Nephron (organoid): Measurements from ENCODE around the gene GPR84.

Experiments
- H3K27ac Mint-ChIP-seq, 3 experiments: 2 replicates each; pipeline ENCODE4 v1.8.0; 2020; ENCODE audit warnings: mixed read lengths in 3 of 3, mild to moderate bottlenecking in 2 of 3, moderate library complexity in 1 of 3
- H3K27me3 Mint-ChIP-seq: 2 replicates; pipeline ENCODE4 v1.8.0; 2021; ENCODE audit warnings: low read depth, mild to moderate bottlenecking, moderate library complexity, mixed read lengths
- H3K36me3 Mint-ChIP-seq: 2 replicates; pipeline ENCODE4 v1.8.0; 2020; ENCODE audit warnings: low read depth, mixed read lengths
- H3K4me1 Mint-ChIP-seq: 2 replicates; pipeline ENCODE4 v1.8.0; 2020; ENCODE audit warnings: mixed read lengths
- H3K4me3 Mint-ChIP-seq, 3 experiments: 2 replicates each; pipeline ENCODE4 v1.8.0; 2020; ENCODE audit warnings: mild to moderate bottlenecking in 3 of 3, mixed read lengths in 3 of 3, moderate library complexity in 2 of 3
- H3K9me3 Mint-ChIP-seq: 2 replicates; pipeline ENCODE4 v1.8.0; 2020; ENCODE audit warnings: mixed read lengths
- CTCF ChIP-seq, 3 experiments: fragments of 200-600 bp; sonication (generic); IDR thresholded peaks; one replicate each; pipeline ENCODE4 v1.5.0; 2021; ENCODE audit warnings: antibody characterized with exemption in 3 of 3; ENCODE audit not compliant: unreplicated experiment in 3 of 3

GPR84 gene

GRCh38 chr12:54370171-54370730 lies 6.0 kb upstream of the GPR84 start:
- H3K4me3 Mint-ChIP-seq = peak overlapping the region; percentile 53 to 73 (median 62)
- H3K9me3 Mint-ChIP-seq = no peaks in the 10 kb centered on the region

DNA sequence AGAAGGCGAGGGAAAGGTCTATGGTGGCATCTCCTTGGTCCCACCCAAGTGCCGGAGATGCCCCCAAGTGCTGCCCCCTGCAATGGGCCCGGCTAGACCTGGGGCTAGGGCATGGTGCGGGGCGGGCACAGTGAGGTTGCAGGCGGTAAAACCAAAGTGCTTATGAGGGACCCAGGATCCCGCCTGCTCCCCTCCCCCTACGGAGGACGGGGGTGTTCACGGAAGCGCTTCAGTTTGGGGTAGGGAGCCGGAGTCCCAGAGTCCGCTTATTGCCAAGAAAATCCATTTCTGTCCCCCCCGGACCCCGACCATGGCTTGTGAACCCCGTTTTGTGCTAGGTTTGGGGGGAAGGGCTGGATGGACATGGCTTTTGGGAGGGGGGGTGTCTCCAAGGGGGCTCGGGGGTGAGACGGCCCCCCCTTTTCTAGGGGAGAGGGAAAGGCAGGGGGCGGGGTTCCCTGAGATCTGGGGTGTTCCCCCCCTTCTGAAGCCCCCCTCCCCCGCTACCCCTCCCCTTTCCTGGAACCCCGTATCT lies 5.4 kb upstream of the GPR84 start:
- Mint-ChIP-seq H3K4me1 (peaks cover 66% of the 10 kb centered on the region), H3K4me3 (peak overlapping the region; percentile 64 to 86 (median 79)), H3K27ac (peak overlapping the region; percentile 87 to 90 (median 89)), H3K9me3 (no peaks in the 10 kb centered on the region), H3K27me3 (peaks cover under 1% of the 10 kb centered on the region), H3K36me3 (peaks cover 7% of the 10 kb centered on the region)
- TF ChIP-seq CTCF (IDR thresholded peaks at IDR 0.05; ENCODE audit: unreplicated experiment in 3 of 3) = no peak

More at GRCh38 chr12:54370171-54370730, 6.0 kb upstream of the GPR84 start:
- Mint-ChIP-seq H3K27me3 (peaks cover 6% of the 10 kb centered on the region), H3K4me1 (peaks cover 72% of the 10 kb centered on the region), H3K27ac (peak overlapping the region in 2 of 3 experiments; percentile 77 to 86), H3K36me3 (peaks cover 7% of the 10 kb centered on the region)
- peak; percentile 95 to 98 (median 96) for TF ChIP-seq CTCF (IDR thresholded peaks at IDR 0.05; ENCODE audit: unreplicated experiment in 3 of 3)

DNA sequence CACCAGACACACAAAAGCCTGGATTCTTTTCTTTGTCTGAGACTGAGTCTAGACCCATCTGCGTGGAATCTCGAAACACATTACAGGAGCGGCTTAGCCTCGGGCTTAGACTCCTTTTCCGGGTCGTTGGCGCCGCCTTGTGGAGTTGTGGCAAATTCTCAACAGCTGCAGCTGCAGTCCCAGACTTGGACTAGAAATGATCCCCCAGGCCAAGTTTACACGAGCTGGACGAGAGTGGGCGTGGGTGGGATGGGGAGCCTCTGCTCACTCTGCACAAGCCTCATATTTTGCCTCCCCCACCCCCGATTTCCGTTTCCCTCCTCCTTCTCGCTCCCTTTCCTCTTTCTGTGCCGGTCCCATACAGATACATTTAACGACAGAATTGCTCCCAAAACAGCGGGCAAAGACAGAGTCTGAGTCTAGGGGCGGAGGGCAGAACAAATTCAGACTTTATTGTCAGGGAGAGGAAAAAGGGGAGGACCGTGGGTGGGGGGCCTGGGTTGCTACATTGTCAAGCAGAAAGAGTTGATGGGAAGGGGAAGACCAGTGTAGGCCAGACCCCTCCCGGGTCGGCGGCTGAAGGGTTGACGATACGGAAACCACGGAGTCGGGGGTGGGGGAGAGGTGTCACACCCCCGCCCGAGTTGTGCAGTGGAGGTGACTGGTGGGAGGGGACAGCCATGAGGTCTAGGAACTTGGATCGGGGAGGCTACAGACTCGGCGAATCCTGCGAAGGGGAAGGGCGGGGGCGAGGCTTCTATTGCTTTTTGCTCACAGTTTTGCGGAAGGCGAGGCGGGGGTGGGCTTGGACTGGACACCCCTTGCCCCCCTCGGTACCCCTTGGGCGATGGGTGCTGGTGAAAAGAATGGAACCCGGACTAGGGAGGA lies 4.7 kb upstream of the GPR84 start:
- peak overlapping the region; percentile 64 to 86 (median 79) for H3K4me3 Mint-ChIP-seq
- peak; percentile 77 to 83 (median 78) for TF ChIP-seq CTCF (IDR thresholded peaks at IDR 0.05; ENCODE audit: unreplicated experiment in 3 of 3)
- no peaks in the 10 kb centered on the region for H3K27me3 Mint-ChIP-seq
- H3K27ac Mint-ChIP-seq = peak overlapping the region; percentile 87 to 90 (median 89)
- no peaks in the 10 kb centered on the region for H3K9me3 Mint-ChIP-seq
- H3K4me1 Mint-ChIP-seq = peaks cover 59% of the 10 kb centered on the region
- H3K36me3 Mint-ChIP-seq = peaks cover 7% of the 10 kb centered on the region

DNA sequence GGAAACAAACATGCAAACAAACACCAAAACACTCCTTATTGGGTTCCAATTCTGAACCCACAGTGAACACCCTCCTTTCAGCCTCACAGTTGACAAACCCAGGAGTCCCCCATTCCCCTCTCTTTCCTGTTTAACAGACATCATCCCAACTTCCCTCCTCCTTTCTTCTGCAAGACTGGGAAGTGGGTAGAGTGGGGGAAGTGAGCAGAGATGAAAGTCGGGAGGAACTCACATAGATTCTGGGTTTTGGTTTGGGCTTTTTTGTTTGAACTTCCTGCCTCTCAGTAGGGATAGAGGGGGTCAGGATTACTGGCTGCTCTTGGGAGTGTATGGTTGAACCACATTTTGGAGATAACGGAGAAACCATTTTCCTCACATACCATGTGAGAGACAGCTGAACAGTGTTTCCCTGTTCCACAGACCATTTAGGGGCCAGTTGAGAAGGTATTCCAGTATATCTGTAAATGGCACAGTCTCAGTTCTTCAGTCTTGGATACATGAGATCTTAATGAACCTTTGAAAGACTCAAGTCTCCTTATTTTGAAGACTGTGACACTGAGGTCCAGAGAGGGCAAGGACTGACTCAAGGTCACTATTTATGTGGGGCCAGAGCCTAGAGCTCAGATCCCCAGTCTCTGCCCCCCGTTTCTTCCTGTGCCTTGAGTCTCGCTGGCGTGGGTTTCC lies 3.9 kb upstream of the GPR84 start:
- peak overlapping the region; percentile 64 to 86 (median 79) for H3K4me3 Mint-ChIP-seq
- peak overlapping the region; percentile 87 to 90 (median 89) for H3K27ac Mint-ChIP-seq
- peaks cover 3% of the 10 kb centered on the region for H3K36me3 Mint-ChIP-seq
- no peaks in the 10 kb centered on the region for H3K9me3 Mint-ChIP-seq
- TF ChIP-seq CTCF (IDR thresholded peaks at IDR 0.05; ENCODE audit: unreplicated experiment in 3 of 3) = no peak
- no peaks in the 10 kb centered on the region for H3K27me3 Mint-ChIP-seq
- peaks cover 51% of the 10 kb centered on the region for H3K4me1 Mint-ChIP-seq

- H3K9me3 Mint-ChIP-seq = no peaks in the 10 kb centered on the region
- no peaks in the 10 kb centered on the region for H3K27me3 Mint-ChIP-seq
- H3K27ac Mint-ChIP-seq = peak overlapping the region in 2 of 3 experiments; percentile 4 to 14
- TF ChIP-seq CTCF (IDR thresholded peaks at IDR 0.05; ENCODE audit: unreplicated experiment in 3 of 3) = no peak
- H3K4me1 Mint-ChIP-seq = peaks cover 28% of the 10 kb centered on the region
- no peaks in the 10 kb centered on the region for H3K36me3 Mint-ChIP-seq
- no peak overlapping the region for H3K4me3 Mint-ChIP-seq
These were observed 668 bp downstream of the GPR84 start for GRCh38 chr12:54363618-54364017.
